GM19372 (cell line): ENCODE measurements around the gene CERS4.
"Not testable (repeated sequence)": the region's sequence is repeated elsewhere in the genome, so short reads cannot be mapped to it uniquely, and the experiment has no call there.

Experiments used
- ATAC-seq: cut with Tn5 transposase; IDR thresholded peaks from one replicate; pipeline ENCODE4 v1.9.1; 2021; ENCODE audit warnings: mild to moderate bottlenecking, low read depth, moderate library complexity; ENCODE audit not compliant: unreplicated experiment

The CERS4 gene

DNA sequence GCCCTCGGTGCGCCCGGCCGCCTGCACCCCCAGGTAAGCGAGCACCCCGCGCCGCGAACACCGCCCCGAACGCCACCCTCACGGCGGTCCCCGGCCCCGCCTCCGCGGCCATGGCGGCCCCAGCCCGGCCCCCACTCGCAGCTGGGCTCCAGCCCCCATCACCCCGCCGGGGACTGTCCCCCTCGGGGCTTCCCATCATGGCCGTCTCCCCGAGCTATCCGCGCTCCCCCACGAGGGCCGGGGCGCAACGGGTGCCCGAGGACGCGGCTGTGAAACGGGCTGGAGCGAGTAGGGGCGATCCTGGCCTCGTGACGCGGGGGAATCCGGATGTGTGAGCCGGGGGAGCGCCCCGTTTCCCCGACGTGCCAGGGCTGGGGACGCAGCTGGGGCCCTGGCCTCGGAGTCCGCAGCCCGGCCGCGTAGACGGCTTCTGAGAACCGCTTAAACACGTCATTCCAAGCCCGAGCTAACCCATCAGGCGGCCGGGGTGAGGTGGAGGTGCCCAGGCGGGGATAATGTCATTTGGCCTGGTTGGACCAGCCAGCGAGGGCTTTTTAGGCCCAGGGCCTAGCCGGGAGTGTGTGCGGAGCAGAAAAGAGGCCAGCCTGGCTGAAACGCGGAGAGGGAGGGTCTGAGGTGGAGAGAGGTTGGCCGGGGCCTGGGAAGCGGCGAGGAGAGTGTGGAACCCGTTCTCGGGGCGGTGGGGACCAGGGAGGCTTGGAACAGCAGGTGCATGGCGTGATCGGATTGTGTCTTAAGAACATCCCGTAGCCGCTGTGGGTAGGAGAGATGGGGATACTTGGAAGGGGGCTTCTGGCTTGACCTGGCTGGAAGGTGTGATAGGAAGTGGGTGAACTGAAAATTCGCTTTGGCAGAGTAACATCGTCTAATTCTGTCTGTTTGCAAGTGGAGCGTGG, 550 bp downstream of the CERS4 start:
- ATAC-seq, result peak; percentile 71

DNA sequence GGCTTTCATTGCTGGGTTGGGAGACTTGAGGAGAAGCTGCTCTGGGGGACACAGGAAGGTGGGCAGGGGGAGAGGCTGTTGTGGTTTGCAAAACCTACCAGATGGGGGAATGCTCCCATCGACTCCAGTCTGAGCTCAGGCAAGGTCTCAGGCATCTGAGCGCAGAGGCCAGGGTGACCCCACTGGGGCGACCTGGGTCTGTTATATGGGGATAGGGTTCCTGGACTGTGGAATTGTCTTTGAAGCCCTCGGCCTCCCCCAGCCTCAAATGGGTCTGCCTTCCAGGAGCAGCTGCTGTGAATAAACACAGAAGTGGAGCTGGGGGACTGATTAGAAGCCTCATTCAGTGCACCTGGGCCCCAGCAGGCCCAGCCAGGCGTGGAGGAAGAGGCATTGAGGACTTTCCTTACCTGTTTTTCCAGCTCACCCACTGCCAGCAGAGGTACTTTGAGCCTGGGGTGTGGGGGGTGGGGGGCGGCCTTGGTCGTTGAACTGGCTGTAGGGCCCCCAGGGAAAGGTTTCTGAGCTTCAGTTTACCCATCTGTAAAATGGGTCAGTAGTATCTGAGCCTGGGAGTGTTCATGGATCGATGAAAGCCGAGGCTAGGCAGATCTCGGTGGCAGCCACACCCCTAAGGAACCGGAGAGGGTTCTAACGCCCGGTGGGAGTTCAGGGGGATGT, 1.4 kb downstream of the CERS4 start:
- ATAC-seq, result no peak

DNA sequence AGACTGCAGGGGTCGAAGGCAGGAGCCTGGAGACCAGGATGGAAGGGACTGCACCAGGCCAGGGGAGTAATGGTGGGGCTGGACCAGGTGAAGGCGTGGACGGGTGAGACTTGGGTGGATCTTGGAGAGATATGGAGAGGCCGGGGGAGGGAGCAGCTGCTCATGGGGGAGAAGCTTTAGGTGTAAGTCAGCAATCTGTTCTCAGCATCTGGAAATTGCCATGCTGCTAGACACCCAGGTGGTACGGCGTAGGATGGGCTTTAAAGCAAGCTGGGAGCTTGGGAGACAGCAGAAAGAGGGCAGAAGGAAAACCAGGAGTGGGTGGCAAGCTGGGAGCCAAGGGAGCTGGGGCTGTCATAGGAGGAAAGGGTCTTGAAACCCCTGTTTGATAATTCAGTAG, 3.0 kb downstream of the CERS4 start:
- no peak for ATAC-seq

DNA sequence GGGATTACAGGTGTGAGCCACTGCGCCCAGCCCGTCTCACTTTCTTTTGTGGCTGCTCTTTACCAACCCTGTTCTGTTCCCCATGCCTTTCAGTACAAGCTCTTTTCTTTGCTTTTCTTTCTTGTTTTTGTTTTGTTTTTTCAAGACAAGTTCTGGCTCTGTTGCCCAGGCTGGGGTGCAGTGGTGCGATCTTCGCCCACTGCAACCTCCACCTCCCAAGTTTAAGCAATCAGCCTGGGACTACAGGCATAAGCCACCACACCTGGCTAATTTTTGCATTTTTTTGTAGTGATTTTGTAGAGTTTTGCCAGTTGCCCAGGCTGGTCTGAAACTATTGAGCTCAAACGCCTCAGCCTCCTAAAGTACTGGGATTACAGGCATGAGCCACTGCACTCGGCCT, 3.7 kb downstream of the CERS4 start:
- ATAC-seq, result no peak

DNA sequence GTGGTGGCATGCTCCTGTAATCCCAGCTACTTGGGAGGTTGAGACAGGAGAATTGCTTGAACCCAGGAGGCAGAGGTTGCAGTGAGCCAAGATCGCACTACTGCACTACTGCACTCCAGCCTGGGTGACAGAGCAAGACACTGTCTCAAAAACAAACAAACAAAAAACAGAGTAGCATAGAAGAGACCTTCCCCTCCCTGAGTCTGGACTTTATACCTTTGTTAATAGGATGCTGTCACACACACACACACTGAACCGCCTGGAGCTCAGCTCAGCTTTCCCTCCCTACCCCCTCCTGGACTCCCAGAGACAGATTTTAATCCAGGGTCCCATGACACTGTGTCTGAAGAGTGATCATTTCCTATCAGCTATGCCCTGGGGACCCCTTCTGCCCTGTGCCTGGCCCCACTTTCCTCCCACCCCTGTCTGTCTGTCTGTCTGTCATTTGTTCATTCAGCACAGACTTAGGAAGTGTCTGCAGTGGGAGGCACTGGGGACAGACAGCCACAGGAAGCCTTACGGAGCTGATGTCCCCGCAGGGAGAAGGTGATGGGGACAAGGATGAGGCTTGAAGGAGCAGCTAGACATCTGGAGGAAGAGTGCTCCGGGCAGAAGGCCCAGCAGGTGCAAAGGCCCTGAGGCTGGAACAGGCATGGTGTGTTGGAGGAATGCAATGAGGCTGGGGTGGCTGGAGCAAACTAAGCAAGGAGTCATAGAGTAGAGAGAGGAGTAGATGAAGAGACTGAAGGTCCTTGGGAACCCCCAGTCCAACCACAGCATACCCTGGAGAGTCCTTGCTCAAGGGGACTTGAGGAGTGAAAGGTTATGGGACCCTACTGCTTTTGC, 4.9 kb downstream of the CERS4 start:
- ATAC-seq, result no peak

DNA sequence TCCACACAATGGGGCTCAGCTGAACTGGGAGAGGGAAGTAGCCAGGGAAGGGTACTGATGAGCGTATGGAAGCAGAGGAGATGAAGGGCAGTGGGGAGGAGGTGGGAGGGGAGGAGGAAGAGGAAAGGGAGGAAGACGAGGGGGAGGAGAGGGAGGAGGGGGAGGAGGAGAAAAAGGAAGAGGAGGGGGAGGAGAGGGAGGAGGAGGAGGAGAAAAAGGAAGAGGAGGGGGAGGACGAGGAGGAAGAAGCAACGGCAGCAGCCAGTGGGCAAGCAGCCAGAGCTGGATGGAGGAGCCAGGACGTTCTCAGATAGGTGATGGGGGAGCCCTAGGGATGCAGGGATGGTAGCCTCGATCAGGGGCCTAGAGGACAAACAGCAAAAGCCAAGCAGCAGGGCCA, 5.6 kb downstream of the CERS4 start:
- ATAC-seq, result no peak

DNA sequence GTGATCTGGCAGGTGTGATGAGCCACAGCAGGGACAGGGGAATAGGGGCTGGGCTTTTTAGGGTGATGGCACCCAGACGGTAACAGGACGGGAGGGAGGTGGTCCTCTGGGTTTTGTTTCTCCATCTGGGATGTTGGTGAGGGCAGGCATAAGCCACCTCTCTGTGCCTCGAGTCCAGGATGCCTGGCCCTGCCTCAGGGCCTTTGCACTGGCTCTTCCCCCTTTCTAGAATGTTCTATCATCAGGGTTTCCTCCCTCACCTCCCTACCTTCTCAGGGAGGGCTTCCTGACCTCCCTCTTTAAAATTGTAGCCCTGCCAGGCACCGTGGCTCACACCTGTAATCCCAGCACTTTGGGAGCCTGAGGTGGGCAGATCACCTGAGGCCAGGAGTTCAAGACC, 6.6 kb downstream of the CERS4 start:
- no peak for ATAC-seq

DNA sequence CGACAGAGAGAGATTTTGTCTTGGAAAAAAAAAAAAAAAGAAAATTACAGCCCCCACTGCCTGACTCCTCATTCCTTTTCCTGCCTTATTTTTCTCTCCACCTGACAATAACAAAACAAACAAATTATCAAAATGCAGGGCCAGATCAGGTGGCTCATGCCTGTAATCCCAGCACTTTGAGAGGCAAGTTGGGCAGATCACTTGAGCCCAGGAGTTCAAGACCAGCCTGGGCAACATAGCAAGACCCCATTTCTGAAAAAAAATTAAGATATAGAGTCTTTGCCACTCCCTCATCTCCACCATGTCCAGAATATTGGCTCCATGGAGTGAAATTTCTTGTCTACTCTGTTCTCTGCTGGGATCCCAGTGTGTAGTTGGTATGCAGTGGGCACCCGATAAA, 7.2 kb downstream of the CERS4 start:
- no peak for ATAC-seq

DNA sequence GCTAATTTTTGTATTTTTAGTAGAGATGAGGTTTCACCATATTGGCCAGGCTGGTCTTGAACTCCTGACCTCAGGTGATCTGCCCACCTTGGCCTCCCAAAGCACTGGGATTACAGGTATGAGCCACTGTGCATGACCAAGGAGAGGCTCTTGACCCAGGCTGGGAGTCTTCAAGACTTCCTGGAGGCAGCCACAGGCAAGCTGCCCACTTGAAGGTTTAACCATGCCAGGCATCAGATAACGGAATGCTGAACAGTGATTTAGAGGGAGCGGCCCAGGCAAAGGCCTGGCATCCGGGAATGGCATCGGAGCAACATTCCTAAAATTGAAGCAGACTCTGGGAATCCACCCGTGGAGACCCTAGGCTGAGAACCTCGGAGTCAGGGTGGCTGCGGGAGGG, 9.0 kb downstream of the CERS4 start:
- ATAC-seq, result not testable (repeated sequence)

DNA sequence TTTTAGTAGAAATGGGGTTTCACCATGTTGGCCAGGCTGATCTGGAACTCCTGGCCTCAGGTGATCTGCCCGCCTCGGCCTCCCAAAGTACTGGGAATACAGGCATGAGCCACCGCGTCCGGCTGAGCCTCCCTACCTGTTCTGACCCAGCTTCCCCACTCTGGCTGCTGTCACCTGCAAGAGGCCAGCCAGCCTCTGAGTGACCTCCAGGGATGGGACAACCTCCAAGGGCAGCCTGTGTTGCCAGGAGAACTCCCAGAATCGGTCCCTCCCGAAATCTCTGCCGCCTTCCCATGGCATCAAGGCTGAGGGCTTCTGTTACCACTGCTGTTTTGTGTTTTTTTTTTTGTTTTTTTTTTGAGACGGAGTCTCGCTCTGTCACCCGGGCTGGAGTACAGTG, 11.3 kb downstream of the CERS4 start:
- ATAC-seq, result no peak

DNA sequence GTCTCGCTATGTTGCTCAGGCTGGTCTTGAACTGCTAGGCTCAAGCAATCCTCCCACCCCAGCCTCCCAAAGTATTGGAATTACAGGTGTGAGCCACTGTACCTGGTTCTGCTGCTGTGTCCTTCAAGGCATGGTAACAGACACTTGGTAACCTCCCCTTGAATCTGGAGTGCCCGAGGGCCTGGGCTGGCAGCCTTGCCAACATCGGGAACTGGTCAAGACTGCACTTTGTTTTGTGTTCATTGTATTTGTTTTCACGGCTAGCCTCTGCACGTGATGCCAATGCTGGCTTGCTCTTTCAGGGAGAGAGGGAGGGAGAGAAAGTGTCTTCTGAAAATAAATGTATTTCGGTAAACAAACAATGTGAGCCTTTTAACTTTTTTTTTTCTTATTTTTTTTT, 12.0 kb downstream of the CERS4 start:
- no peak for ATAC-seq

DNA sequence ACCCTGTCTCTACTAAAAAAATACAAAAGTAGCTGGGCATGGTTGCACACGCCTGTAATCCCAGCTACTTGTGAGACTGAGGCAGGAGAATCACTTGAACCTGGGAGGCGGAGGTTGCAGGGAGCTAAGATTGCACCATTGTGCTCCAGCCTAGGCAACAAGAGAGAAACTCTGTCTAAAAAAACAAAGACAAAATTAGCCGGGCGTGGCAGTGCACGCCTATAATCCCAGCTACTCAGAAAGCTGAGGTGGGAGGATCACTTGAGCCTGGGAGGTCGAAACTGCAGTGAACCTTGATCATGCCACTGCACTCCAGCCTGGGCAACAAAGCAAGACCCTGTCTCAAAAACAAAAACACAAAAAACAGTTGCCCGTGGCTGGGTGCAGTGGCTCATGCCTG, 14.3 kb downstream of the CERS4 start:
- ATAC-seq, result not testable (repeated sequence)

DNA sequence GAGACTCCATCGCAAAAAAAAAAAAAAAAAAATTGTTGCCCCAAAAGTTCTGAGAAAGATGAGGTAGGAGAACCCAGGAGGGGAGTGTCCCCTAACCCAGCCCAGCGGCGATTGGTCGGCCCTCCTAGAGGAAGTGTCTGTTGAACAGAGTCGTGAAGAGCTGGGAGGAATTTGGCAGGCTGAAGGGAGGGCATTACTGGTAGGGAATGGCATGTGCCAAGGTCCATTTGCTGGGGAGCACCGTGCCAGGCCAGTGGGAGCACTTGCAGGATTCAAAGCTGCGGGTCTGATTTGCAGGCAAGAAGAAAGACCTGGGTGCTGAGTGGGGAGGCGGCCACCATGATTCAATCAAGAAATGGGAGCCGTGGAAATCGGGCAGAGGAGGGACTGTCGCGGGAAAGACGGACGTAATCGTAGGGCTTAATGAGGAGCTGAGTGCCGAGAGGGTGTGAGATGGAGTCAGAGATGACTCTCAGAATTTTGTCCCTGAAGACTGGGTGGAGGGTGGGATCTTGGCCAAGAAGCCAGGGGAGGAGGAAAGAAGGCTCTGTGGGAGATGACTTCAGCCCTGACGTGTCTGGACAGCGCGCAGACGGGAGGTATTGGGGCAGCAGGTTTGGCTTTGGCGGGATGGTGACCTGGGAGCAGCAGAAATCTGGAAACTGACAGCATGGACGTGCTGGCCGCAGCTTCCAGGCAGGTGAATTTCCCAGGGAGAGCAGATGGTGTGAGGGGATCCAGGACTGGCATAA, 15.4 kb downstream of the CERS4 start:
- no peak for ATAC-seq

DNA sequence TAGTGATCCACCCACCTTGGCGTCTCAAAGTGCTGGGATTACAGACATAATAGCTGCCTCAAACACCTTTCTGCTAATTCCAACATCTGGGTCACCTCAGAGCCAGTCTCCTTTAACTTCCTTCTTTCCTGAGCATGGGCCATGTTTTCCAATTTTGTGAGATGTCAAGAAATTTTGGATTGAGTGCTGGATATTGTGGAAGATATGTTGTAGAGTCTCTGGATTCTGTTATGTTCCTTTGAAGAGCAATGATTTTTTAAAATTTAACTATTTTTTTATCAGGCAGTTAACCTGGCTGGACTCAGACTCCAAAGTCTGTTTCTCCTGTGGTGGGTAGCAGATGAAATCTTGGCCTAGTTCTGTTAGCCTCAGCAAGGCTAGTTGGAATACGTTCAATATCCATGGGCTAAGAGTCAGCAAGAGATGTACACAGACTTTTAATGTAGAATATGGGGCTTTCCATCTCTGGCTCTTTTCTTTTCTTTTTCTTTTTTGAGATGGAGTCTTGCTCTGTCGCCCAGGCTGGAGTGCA, 22.0 kb downstream of the CERS4 start:
- no peak for ATAC-seq

DNA sequence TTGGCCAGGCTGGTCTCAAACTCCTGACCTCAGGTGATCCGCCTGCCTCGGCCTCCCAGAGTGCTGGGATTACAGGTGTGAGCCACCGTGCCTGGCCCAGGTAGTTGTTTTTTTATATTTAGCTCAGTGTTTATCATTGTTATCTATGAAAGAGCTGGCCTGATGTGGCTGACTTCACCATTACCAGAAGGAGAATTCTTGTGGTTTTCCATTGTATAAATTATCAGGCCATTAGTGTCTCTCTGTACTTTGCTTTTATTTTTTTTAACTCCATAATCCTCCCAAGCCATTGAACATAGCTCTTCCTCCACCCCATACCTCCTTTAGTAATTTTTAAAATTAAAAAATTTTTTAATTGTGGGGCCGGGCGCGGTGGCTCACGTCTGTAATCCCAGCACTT, 24.2 kb downstream of the CERS4 start:
- ATAC-seq, result no peak

DNA sequence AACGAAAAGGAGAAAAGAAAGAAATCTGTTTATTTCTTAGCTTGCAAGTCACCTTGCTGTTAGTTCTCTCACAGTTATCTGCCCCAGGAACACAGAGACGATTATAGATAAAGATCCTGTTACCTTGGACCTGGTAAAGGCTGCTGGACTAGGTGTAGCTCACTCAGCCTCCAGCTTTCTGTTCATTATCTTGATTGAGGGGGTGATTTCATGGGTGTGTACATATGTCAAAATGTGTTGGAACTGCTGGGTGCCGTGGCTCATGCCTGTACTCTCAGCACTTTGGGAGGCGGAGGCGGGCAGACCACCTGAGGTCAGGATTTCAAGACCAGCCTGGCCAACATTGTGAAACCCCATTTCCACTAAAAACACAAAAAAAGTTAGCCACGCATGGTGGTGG, 27.9 kb downstream of the CERS4 start:
- ATAC-seq, result no peak

DNA sequence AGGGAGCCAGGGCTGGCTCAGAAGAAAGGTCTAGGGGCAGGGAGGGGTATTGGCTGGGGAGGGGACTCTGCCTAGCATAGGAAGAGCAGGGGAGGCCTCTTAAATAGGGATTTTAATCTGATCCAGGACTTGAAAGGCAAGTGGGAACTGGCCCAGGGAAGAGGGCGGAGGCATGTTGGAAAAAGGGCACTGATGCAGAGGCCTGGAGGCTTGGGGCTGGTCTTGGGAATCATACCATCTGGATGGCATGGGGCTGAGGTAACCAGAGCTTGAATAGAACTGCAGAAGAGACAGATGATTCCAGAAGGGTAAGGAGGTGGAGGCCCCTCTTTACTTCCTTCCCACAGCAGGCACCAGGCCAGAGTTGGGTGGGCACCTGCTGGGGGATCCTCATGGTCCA, 29.1 kb downstream of the CERS4 start:
- no peak for ATAC-seq

DNA sequence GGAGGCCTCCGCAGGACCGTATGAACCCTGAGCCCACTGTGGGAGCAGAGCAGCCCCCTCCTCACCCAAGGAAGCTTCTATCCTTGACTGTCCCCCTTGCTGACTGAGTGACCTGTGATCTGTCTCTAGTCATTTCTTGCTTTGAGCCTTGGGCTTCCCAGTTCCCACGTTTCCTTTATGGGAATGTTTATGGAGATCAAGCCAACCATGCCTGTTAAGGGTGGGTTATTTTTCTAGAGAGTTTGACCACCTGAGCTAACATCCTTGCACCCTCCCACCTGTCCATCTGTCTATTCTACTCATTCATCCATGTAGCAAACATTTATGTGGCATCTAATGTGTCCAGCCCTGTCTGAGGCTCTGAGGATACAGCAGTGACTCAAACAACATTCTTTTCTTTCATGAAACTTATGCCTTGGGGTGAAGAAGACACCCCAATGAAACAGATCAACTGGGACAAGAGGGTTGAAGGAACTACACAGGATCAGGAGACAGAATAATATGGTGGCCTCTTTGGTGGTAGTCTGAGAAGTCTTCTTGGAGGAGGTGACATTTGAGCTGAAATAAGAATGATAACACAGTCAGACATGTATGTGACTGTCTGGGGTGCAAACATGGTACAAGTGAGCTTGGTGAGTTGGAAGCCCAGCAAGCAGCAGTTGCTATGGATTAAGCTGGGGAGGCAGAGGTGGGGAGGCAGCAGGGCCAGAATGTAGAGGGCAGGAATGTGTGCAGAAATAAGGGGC, 30.5 kb downstream of the CERS4 start:
- no peak for ATAC-seq
